Measurements from ENCODE around the gene PDCL3. TPM values are rescaled to one million over a fixed set of nuclear protein-coding genes. Genes with fewer than 3 reads are reported as not detected.

Gene PDCL3
- total and polyA plus RNA-seq, 12 donors: 9.6 to 51.3 (median 17.9) TPM

DNA sequence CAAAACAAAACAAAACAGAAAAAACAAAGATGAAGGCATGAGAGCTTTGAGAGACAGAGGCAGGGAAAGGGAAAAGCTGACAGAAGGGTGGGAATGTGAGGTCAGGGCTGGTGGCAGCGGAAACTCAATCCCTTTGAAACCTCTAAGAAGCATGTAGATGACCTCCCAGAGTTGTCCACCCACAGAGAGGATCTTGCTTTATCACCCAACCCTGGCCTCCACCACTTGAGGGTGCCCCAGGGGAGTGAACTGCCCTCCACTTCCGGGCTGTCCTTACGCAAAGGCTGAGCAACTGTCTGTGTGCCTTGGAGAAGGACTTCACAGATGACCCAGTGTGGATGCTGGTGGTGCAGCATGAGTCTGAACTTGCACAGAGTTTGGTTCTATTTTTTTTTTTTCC is 26.7 kb downstream of the PDCL3 start:
- Histone ChIP-seq H3K27ac (no peak overlapping the region), H3K9me3 (replicated peaks in 1 of 3) (no peaks in the 10 kb centered on the region), H3K27me3 (no peaks in the 10 kb centered on the region), H3K4me1 (replicated peaks in 1 of 2) (no peaks in the 10 kb centered on the region), H3K36me3 (replicated peaks in 1 of 2) (no peaks in the 10 kb centered on the region), H3K4me3 (no peak overlapping the region)
- DNase-seq: peak in 1 of 7 donors; percentile 49
- TF ChIP-seq POLR2A (IDR thresholded peaks at IDR 0.05) (no peak), CTCF (IDR thresholded peaks at IDR 0.05) (no peak)
- intact Hi-C loops (cut with DNase I): no loop called here
- 45 to 98% (median 68%) methylated on average over 3 of the region's 3 CpGs for WGBS, 4 donors

GRCh38 chr2:100592226-100592625 is 29.4 kb downstream of the PDCL3 start:
- TF ChIP-seq POLR2A (IDR thresholded peaks at IDR 0.05): no peak
- TF ChIP-seq CTCF (IDR thresholded peaks at IDR 0.05): no peak
- no peak for DNase-seq
- 13 to 41% (median 26%) methylated on average over 1 of the region's 1 CpG for WGBS, 4 donors
- no peaks in the 10 kb centered on the region for H3K4me1 ChIP-seq (replicated peaks in 1 of 2)
- no peaks in the 10 kb centered on the region for H3K9me3 ChIP-seq (replicated peaks in 1 of 3)
- intact Hi-C loops (cut with DNase I): no loop called here
- no peaks in the 10 kb centered on the region for H3K36me3 ChIP-seq (replicated peaks in 1 of 2)
- no peak overlapping the region for H3K4me3 ChIP-seq
- no peak overlapping the region for H3K27ac ChIP-seq
- no peaks in the 10 kb centered on the region for H3K27me3 ChIP-seq

DNA sequence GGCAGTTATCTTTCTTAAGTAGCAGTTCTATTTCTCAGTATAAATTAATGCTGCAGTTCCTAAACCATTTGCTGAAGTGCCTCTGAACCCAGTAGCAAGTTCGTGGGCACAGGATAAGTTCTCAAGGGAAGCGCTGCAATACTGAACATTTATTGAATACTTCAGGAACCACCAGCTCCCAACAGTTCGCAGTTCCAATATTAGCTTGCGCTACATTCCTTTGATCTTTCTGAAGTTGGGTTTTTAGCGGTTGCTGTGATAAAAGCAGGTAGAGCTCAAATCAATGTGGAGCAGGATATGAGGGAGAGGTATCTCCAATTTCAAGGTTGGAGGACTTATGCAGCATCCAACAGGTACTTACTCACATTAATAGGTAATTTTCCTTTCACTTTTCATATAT is 33.7 kb downstream of the PDCL3 start:
- TF ChIP-seq POLR2A (IDR thresholded peaks at IDR 0.05): no peak
- TF ChIP-seq CTCF (IDR thresholded peaks at IDR 0.05): no peak
- intact Hi-C loops (cut with DNase I): no loop called here
- no peaks in the 10 kb centered on the region for H3K27me3 ChIP-seq
- no peaks in the 10 kb centered on the region for H3K36me3 ChIP-seq (replicated peaks in 1 of 2)
- H3K9me3 ChIP-seq (replicated peaks in 1 of 3): no peaks in the 10 kb centered on the region
- no peak overlapping the region for H3K27ac ChIP-seq
- no peak for DNase-seq
- no peak overlapping the region for H3K4me3 ChIP-seq
- WGBS, 4 donors: 91 to 94% (median 92%) methylated on average over 5 of the region's 5 CpGs
- H3K4me1 ChIP-seq (replicated peaks in 1 of 2): no peaks in the 10 kb centered on the region

DNA sequence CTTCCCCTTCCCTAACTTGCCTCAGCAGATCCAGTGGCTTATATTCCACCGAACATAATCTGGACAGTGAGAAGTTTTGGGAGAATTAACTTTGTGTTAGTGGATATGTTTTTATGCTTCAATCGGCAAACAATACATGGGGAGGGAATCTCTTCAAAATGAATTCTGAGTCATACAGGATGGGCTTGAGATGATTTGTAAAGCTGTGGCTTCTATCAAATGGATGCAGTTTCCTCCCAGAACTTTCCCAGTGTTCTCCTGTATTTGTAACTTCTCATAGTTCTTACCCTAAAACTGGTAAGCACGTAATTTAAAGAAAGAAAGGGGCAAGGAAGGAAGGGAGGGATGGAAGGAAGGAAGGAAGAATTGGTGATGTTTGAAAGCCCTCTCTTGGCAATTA is 36.8 kb downstream of the PDCL3 start:
- no peak overlapping the region for H3K4me3 ChIP-seq
- TF ChIP-seq CTCF (IDR thresholded peaks at IDR 0.05) (no peak), POLR2A (IDR thresholded peaks at IDR 0.05) (no peak)
- H3K4me1 ChIP-seq (replicated peaks in 1 of 2): no peaks in the 10 kb centered on the region
- DNase-seq: no peak
- H3K27me3 ChIP-seq: no peaks in the 10 kb centered on the region
- H3K27ac ChIP-seq: no peak overlapping the region
- intact Hi-C loops (cut with DNase I): no loop called here
- WGBS, 4 donors: 80 to 86% (median 84%) methylated on average over 3 of the region's 3 CpGs
- no peaks in the 10 kb centered on the region for H3K36me3 ChIP-seq (replicated peaks in 1 of 2)
- no peaks in the 10 kb centered on the region for H3K9me3 ChIP-seq (replicated peaks in 1 of 3)
